Endothelial cell of umbilical vein (primary cell): ENCODE results near the gene PARP12.

Source experiments
- EZH2 ChIP-seq: IDR thresholded peaks from 2 replicates; pipeline ENCODE4 v1.6.1; 2012; ENCODE audit warnings: borderline replicate concordance, low read depth, mild to moderate bottlenecking, moderate library complexity, low read length, inconsistent platforms; ENCODE audit not compliant: severe bottlenecking
- FOS ChIP-seq: IDR thresholded peaks from 2 replicates; pipeline ENCODE4 v1.6.1; 2011; ENCODE audit warnings: mild to moderate bottlenecking, low read length, moderate library complexity, borderline replicate concordance; ENCODE audit not compliant: insufficient read depth
- GATA2 ChIP-seq: IDR thresholded peaks from 2 replicates; pipeline ENCODE4 v1.7.0; 2011; ENCODE audit warnings: low read depth, mild to moderate bottlenecking, moderate library complexity, mixed read lengths, low read length; ENCODE audit not compliant: insufficient read length, insufficient read depth
- JUN ChIP-seq: IDR thresholded peaks from 2 replicates; pipeline ENCODE4 v1.6.1; 2011; ENCODE audit warnings: borderline replicate concordance, low read depth; ENCODE audit not compliant: insufficient read length, insufficient read depth
- MYC ChIP-seq: IDR thresholded peaks from one replicate; pipeline ENCODE4 v1.6.1; 2011; ENCODE audit warnings: mild to moderate bottlenecking, low read depth, low read length
- POLR2A ChIP-seq: IDR thresholded peaks from 2 replicates; pipeline ENCODE4 v1.6.1; 2012; ENCODE audit warnings: low read depth, mild to moderate bottlenecking, control low read depth, low read length
- POLR2AphosphoS5 ChIP-seq: IDR thresholded peaks from 2 replicates; pipeline ENCODE4 v1.6.1; 2012; ENCODE audit warnings: low read depth, mild to moderate bottlenecking, control low read depth, low read length, moderate library complexity; ENCODE audit not compliant: insufficient read depth
- TF ChIP-seq, protein P1 (sequence below), 2 donors: IDR thresholded peaks; 1 replicate in 1 of 2; 2 replicates in 1 of 2; pipeline ENCODE4 v1.5.1; 2011; ENCODE audit warnings: low read length in 2 of 2, mild to moderate bottlenecking in 2 of 2, moderate library complexity in 2 of 2, control low read depth in 1 of 2, inconsistent platforms in 1 of 2, low read depth in 1 of 2; ENCODE audit not compliant: insufficient read depth in 1 of 2; ENCODE audit errors: extremely low read depth in 1 of 2
- TF ChIP-seq, protein P2 (sequence below): IDR thresholded peaks from 2 replicates; pipeline ENCODE4 v1.6.1; 2011; ENCODE audit not compliant: insufficient read depth, insufficient read length

- TF ChIP-seq POLR2A (no peak), EZH2 (no peak), POLR2AphosphoS5 (no peak), MYC (no peak), JUN (no peak), FOS (no peak), GATA2 (no peak)
- TF ChIP-seq, protein P1, sequence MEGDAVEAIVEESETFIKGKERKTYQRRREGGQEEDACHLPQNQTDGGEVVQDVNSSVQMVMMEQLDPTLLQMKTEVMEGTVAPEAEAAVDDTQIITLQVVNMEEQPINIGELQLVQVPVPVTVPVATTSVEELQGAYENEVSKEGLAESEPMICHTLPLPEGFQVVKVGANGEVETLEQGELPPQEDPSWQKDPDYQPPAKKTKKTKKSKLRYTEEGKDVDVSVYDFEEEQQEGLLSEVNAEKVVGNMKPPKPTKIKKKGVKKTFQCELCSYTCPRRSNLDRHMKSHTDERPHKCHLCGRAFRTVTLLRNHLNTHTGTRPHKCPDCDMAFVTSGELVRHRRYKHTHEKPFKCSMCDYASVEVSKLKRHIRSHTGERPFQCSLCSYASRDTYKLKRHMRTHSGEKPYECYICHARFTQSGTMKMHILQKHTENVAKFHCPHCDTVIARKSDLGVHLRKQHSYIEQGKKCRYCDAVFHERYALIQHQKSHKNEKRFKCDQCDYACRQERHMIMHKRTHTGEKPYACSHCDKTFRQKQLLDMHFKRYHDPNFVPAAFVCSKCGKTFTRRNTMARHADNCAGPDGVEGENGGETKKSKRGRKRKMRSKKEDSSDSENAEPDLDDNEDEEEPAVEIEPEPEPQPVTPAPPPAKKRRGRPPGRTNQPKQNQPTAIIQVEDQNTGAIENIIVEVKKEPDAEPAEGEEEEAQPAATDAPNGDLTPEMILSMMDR (IDR thresholded peaks at IDR 0.05; ENCODE audit: extremely low read depth in 1 of 2, insufficient read depth in 1 of 2, low read depth in 1 of 2, low read length in 2 of 2), result no peak
- TF ChIP-seq, protein P2, sequence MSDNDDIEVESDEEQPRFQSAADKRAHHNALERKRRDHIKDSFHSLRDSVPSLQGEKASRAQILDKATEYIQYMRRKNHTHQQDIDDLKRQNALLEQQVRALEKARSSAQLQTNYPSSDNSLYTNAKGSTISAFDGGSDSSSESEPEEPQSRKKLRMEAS, result no peak
These were observed 46.2 kb downstream of the PARP12 start for GRCh38 chr7:140016540-140016939.
